HEK293 (cell line): ENCODE measurements around the gene ST6GALNAC1.
A peak's percentile ranks its signal among the peaks of the same experiment; 100 is the strongest.

ENCODE experiments used
- CTCF ChIA-PET: fragments of 350-600 bp; formaldehyde crosslinking; extraction: SDS; loops from one replicate; lab custom pipeline; 2021; ENCODE audit warnings: antibody characterized with exemption; lab: Yijun Ruan, JAX
- POLR2A ChIA-PET: fragments of 300-600 bp; formaldehyde crosslinking; extraction: SDS; loops from one replicate; lab custom pipeline; 2020; ENCODE audit warnings: antibody characterized with exemption, inconsistent platforms; lab: Yijun Ruan, JAX
- H3K27ac ChIP-seq: fragments of 200-500 bp; sonication (Bioruptor generic); 2 replicates; pipeline ENCODE4 v1.5.1; 2014; ENCODE audit warnings: low read depth, low read length, control low read depth, inconsistent platforms; ENCODE audit errors: extremely low read depth
- H3K36me3 ChIP-seq, 2 experiments: fragments of 200-500 bp in 1 of 2; sonication (Bioruptor generic) in 1 of 2; 1 replicate in 1 of 2; 2 replicates in 1 of 2; pipeline ENCODE4 v1.5.1; 2014 to 2017; ENCODE audit warnings: inconsistent platforms in 2 of 2, low read length in 2 of 2; ENCODE audit not compliant: control insufficient read depth in 2 of 2, insufficient read depth in 1 of 2
- H3K4me1 ChIP-seq: fragments of 200-500 bp; sonication (Bioruptor generic); 2 replicates; pipeline ENCODE4 v1.5.1; 2014; ENCODE audit warnings: mild to moderate bottlenecking, low read length, inconsistent platforms; ENCODE audit not compliant: control insufficient read depth, insufficient read depth
- H3K4me3 ChIP-seq: 2 replicates; pipeline ENCODE4 v1.5.1; 2011; ENCODE audit warnings: low read depth, mild to moderate bottlenecking, control low read depth, low read length, moderate library complexity
- H3K9me3 ChIP-seq: fragments of 200-500 bp; sonication (Bioruptor generic); 2 replicates; pipeline ENCODE4 v1.5.1; 2014; ENCODE audit warnings: low read depth, low read length, inconsistent platforms; ENCODE audit not compliant: control insufficient read depth, insufficient read depth
- AEBP2 ChIP-seq: fragments of 450-650 bp; formaldehyde crosslinking; IDR thresholded peaks from 2 replicates; pipeline ENCODE4 v1.5.1; 2016; ENCODE audit warnings: missing biosample characterization, missing genetic modification characterization, borderline replicate concordance
- ZBTB1 ChIP-seq: fragments of 450-650 bp; formaldehyde crosslinking; IDR thresholded peaks from 2 replicates; pipeline ENCODE4 v1.5.1; 2016; ENCODE audit warnings: missing biosample characterization, missing genetic modification characterization
- ZBTB11 ChIP-seq: fragments of 450-650 bp; formaldehyde crosslinking; conservative IDR thresholded peaks from 2 replicates; pipeline ENCODE4 v1.5.1; 2016; ENCODE audit warnings: low read depth, missing biosample characterization, missing genetic modification characterization
- ZBTB17 ChIP-seq: fragments of 450-650 bp; formaldehyde crosslinking; IDR thresholded peaks from 2 replicates; pipeline ENCODE4 v1.5.1; 2016; ENCODE audit warnings: missing biosample characterization, missing genetic modification characterization
- ZNF146 ChIP-seq: fragments of 450-650 bp; formaldehyde crosslinking; IDR thresholded peaks from 2 replicates; pipeline ENCODE4 v1.5.1; 2016; ENCODE audit warnings: missing biosample characterization, missing genetic modification characterization
- ZNF335 ChIP-seq: fragments of 450-650 bp; formaldehyde crosslinking; conservative IDR thresholded peaks from 2 replicates; pipeline ENCODE4 v1.5.1; 2016; ENCODE audit warnings: missing biosample characterization, missing genetic modification characterization
- ZNF354C ChIP-seq: fragments of 450-650 bp; formaldehyde crosslinking; IDR thresholded peaks from 2 replicates; pipeline ENCODE4 v1.5.1; 2016; ENCODE audit warnings: missing biosample characterization, missing genetic modification characterization, low read depth, borderline replicate concordance
- ZNF530 ChIP-seq: fragments of 450-650 bp; formaldehyde crosslinking; IDR thresholded peaks from 2 replicates; pipeline ENCODE4 v1.5.1; 2016; ENCODE audit warnings: low read depth, missing biosample characterization, missing genetic modification characterization
- ZNF549 ChIP-seq: fragments of 450-650 bp; IDR thresholded peaks from 2 replicates; pipeline ENCODE4 v1.5.1; 2018; ENCODE audit warnings: missing biosample characterization, missing genetic modification characterization, mild to moderate bottlenecking, inconsistent platforms, moderate library complexity
- ZNF639 ChIP-seq: fragments of 450-650 bp; formaldehyde crosslinking; IDR thresholded peaks from 2 replicates; pipeline ENCODE4 v1.5.1; 2016; ENCODE audit warnings: missing biosample characterization, missing genetic modification characterization
- ZNF707 ChIP-seq: fragments of 450-650 bp; formaldehyde crosslinking; IDR thresholded peaks from 2 replicates; pipeline ENCODE4 v1.5.1; 2016; ENCODE audit warnings: missing biosample characterization, missing genetic modification characterization
- ZSCAN16 ChIP-seq: fragments of 450-650 bp; formaldehyde crosslinking; IDR thresholded peaks from 2 replicates; pipeline ENCODE4 v1.5.1; 2016; ENCODE audit warnings: missing biosample characterization, missing genetic modification characterization
- ZSCAN5A ChIP-seq: fragments of 450-650 bp; formaldehyde crosslinking; IDR thresholded peaks from 2 replicates; pipeline ENCODE4 v1.5.1; 2016; ENCODE audit warnings: missing biosample characterization, missing genetic modification characterization

ST6GALNAC1 gene

GRCh38 chr17:76673729-76674128, 30.2 kb upstream of the ST6GALNAC1 start:
- POLR2A ChIA-PET, result interaction anchor here (0.6 kb wide), 1 partner anchor 71 kb away, joined by 3 read pairs; no protein-coding TSS in a partner anchor
- Histone ChIP-seq H3K36me3 (peaks cover 0 to 15% of the 10 kb centered on the region in 2 experiments; a peak in 2 of 3 replicates), H3K4me1 (peaks cover 27% of the 10 kb centered on the region), H3K9me3 (no peaks in the 10 kb centered on the region), H3K4me3 (no peak overlapping the region), H3K27ac (no peak overlapping the region)
- TF ChIP-seq ZBTB1 (no peak), ZBTB11 (tag by site-specific recombination) (no peak), ZSCAN5A (tag by site-specific recombination) (no peak), ZNF354C (tag by site-specific recombination) (no peak), ZNF707 (tag by site-specific recombination) (no peak), ZNF549 (tag by site-specific recombination) (no peak), ZNF639 (no peak), ZBTB17 (tag by site-specific recombination) (no peak), ZNF146 (no peak), ZNF530 (tag by site-specific recombination) (no peak), ZSCAN16 (tag by site-specific recombination) (no peak)
- CTCF ChIA-PET, result interaction anchor here (0.6 to 0.9 kb wide), 5 partner anchors 8 to 574 kb away, joined by 3 to 4 read pairs (median 4); no protein-coding TSS in a partner anchor

- no peak overlapping the region for H3K4me3 ChIP-seq
- TF ChIP-seq ZNF335, result peak; percentile 67
- no peak for TF ChIP-seq AEBP2 (tag by site-specific recombination)
- POLR2A ChIA-PET, result interaction anchor here (0.5 to 2.2 kb wide), 3 partner anchors 28 to 116 kb away, joined by 3 to 16 read pairs (median 7); no protein-coding TSS in a partner anchor
- peaks cover 33% of the 10 kb centered on the region for H3K4me1 ChIP-seq
- CTCF ChIA-PET, result interaction anchor here (2.7 kb wide), 1 partner anchor 8 kb away, joined by 28 read pairs; no protein-coding TSS in a partner anchor
- H3K9me3 ChIP-seq, result no peaks in the 10 kb centered on the region
- peaks cover 0 to 14% of the 10 kb centered on the region in 2 experiments; a peak in 2 of 3 replicates for H3K36me3 ChIP-seq
- peak overlapping the region; percentile 69 for H3K27ac ChIP-seq
These were observed 29.3 kb upstream of the ST6GALNAC1 start for GRCh38 chr17:76672892-76673291.
